K562 (cell line): ENCODE results near the gene LSM4. TPM values are rescaled to one million over a fixed set of nuclear protein-coding genes. Genes with fewer than 3 reads are reported as not detected.
A peak's percentile ranks its signal among the peaks of the same experiment; 100 is the strongest.

ENCODE experiments used
- AFF1 ChIP-seq, 2 experiments: fragments of 450-650 bp; IDR thresholded peaks; 2 replicates each; pipeline ENCODE4 v1.6.1; 2018; ENCODE audit warnings: mild to moderate bottlenecking in 2 of 2, low read depth in 1 of 2; ENCODE audit not compliant: partially characterized antibody in 2 of 2
- CBFA2T3 ChIP-seq: fragments of 450-650 bp; IDR thresholded peaks from 2 replicates; pipeline ENCODE4 v1.6.1; 2017
- CTBP1 ChIP-seq: fragments of 450-650 bp; IDR thresholded peaks from 2 replicates; pipeline ENCODE4 v1.6.1; 2016; ENCODE audit warnings: borderline replicate concordance
- EGR1 ChIP-seq: fragments of 450-650 bp; conservative IDR thresholded peaks from 2 replicates; pipeline ENCODE4 v1.6.1; 2017; ENCODE audit warnings: mild to moderate bottlenecking
- FOXA3 ChIP-seq, 2 experiments: fragments of 450-650 bp in 1 of 2; sonication (generic) in 1 of 2; formaldehyde crosslinking; IDR thresholded peaks in 1 of 2; conservative IDR thresholded peaks in 1 of 2; 2 replicates each; pipeline versions ENCODE4 v1.4.0 to v1.8.0; 2020 to 2022; ENCODE audit warnings: mild to moderate bottlenecking in 2 of 2, missing genetic modification reagents in 1 of 2
- HDAC8 ChIP-seq: fragments of 450-650 bp; IDR thresholded peaks from 2 replicates; pipeline ENCODE4 v1.6.1; 2016; ENCODE audit warnings: mild to moderate bottlenecking, missing genetic modification characterization, moderate library complexity, missing compliant biosample characterization
- KAT7 ChIP-seq: sonication (generic); formaldehyde crosslinking; IDR thresholded peaks from 2 replicates; pipeline ENCODE4 v1.8.0; 2022; ENCODE audit warnings: missing genetic modification reagents, mild to moderate bottlenecking, borderline replicate concordance
- NEUROD1 ChIP-seq: fragments of 150-350 bp; IDR thresholded peaks from 2 replicates; pipeline ENCODE4 v1.6.1; 2014; ENCODE audit warnings: borderline replicate concordance, low read length, low read depth; ENCODE audit not compliant: partially characterized antibody
- SIRT6 ChIP-seq: IDR thresholded peaks from one replicate; pipeline ENCODE4 v1.6.1; 2012; ENCODE audit warnings: low read depth, mild to moderate bottlenecking, control low read depth, inconsistent platforms, low read length, moderate library complexity
- TAF9B ChIP-seq: fragments of 450-650 bp; IDR thresholded peaks from 2 replicates; pipeline ENCODE4 v1.6.1; 2018; ENCODE audit warnings: mild to moderate bottlenecking; ENCODE audit not compliant: partially characterized antibody
- TCF7L2 ChIP-seq: fragments of 150-350 bp; IDR thresholded peaks from 2 replicates; pipeline ENCODE4 v1.6.1; 2016; ENCODE audit warnings: low read depth, mild to moderate bottlenecking, low read length, moderate library complexity
- ZMIZ1 ChIP-seq, 2 experiments: fragments of 150-350 bp in 1 of 2; IDR thresholded peaks; 2 replicates each; pipeline ENCODE4 v1.6.1; 2012 to 2016; ENCODE audit warnings: low read depth in 2 of 2, low read length in 2 of 2, mild to moderate bottlenecking in 1 of 2, moderate library complexity in 1 of 2
- ZNF121 ChIP-seq: sonication (generic); formaldehyde crosslinking; conservative IDR thresholded peaks from 2 replicates; pipeline ENCODE4 v1.8.0; 2022; ENCODE audit warnings: missing genetic modification reagents
- ZNF316 ChIP-seq: fragments of 450-650 bp; IDR thresholded peaks from 2 replicates; pipeline ENCODE4 v1.6.1; 2016
- ZNF384 ChIP-seq: IDR thresholded peaks from 2 replicates; pipeline ENCODE4 v1.6.1; 2012; ENCODE audit warnings: low read depth, low read length, improper control_type of control experiment
- ZNF398 ChIP-seq: fragments of 250-450 bp; sonication (Bioruptor Pico); IDR thresholded peaks from 2 replicates; pipeline ENCODE4 v1.8.0; 2021; ENCODE audit warnings: moderate library complexity, mild to moderate bottlenecking, inconsistent platforms
- ZNF583 ChIP-seq: fragments of 250-450 bp; sonication (Bioruptor Pico); IDR thresholded peaks from 2 replicates; pipeline ENCODE4 v1.4.0; 2020
- ZNF696 ChIP-seq: fragments of 250-450 bp; sonication (Bioruptor Pico); conservative IDR thresholded peaks from 2 replicates; pipeline ENCODE4 v1.4.0; 2020; ENCODE audit warnings: mild to moderate bottlenecking, moderate library complexity
- ZNF699 ChIP-seq: fragments of 250-450 bp; sonication (Bioruptor Pico); IDR thresholded peaks from 2 replicates; pipeline ENCODE4 v1.8.0; 2021; ENCODE audit warnings: mild to moderate bottlenecking, moderate library complexity; ENCODE audit not compliant: insufficient replicate concordance
- polyA plus RNA-seq, 8 experiments: library from polyadenylated mRNA; depleted of rRNA in 4 of 8; stranded (reverse) in 5 of 8; unstranded in 3 of 8; fragments of >200 nt; fragmentation: Nextera tagmentation in 2 of 8; fragmentation: Illumina TruSeq in 1 of 8; extraction: Ambion mirVana in 2 of 8; extraction: Trizol in 1 of 8; gene quantifications; 2 replicates each; pipeline versions ENCODE4 v1.2.1 to v1.2.3, GENCODE V29; 2011 to 2014; ENCODE audit warnings: inconsistent platforms in 1 of 8, missing spikeins in 1 of 8
- total RNA-seq, 7 experiments: library from RNA; depleted of rRNA in 6 of 7; stranded (reverse); fragments of >200 nt in 6 of 7; fragmentation: Illumina TruSeq in 2 of 7; extraction: Trizol in 2 of 7; gene quantifications; 2 replicates each; pipeline versions ENCODE4 v1.2.1 to v1.2.3, GENCODE V29; 2011 to 2021; ENCODE audit warnings: low replicate concordance in 1 of 7

LSM4 gene
- total and polyA plus RNA-seq, 9 of the 15 experiments (the other 6 are each of a cell fraction or from before 2014, with no cell fraction given): 11.9 to 763 (median 202) TPM

GRCh38 chr19:18366021-18366435, 43.2 kb upstream of the LSM4 start (continued):
- no peak for TF ChIP-seq TCF7L2
- TF ChIP-seq EGR1: no peak
- peak; percentile 78 for TF ChIP-seq HDAC8 (tag)
- TF ChIP-seq KAT7 (CRISPR knock-in tag): no peak
- no peak for TF ChIP-seq SIRT6
- peak; percentile 0; the same call in 1 of the 2 replicates for TF ChIP-seq ZNF398 (CRISPR knock-in tag)
- peak; percentile 64; the same call in 1 of the 2 replicates for TF ChIP-seq ZNF583 (CRISPR knock-in tag)
- no peak for TF ChIP-seq ZNF316
- TF ChIP-seq ZNF384: no peak
- TF ChIP-seq ZMIZ1 (IDR thresholded peaks at IDR 0.05; ENCODE audit: low read depth in 2 of 2, low read length in 2 of 2): no peak
- peak; percentile 38 for TF ChIP-seq ZNF699
- TF ChIP-seq FOXA3 (CRISPR knock-in tag; conservative IDR thresholded peaks at IDR 0.05 in 1 of 2, IDR thresholded peaks at IDR 0.05 in 1 of 2): no peak
- no peak for TF ChIP-seq CBFA2T3
- TF ChIP-seq TAF9B: no peak
- TF ChIP-seq NEUROD1: no peak
- no peak for TF ChIP-seq CTBP1
- no peak for TF ChIP-seq ZNF696 (CRISPR knock-in tag)
- no peak for TF ChIP-seq ZNF121
- TF ChIP-seq AFF1 (IDR thresholded peaks at IDR 0.05; ENCODE audit: low read depth in 1 of 2, partially characterized antibody in 2 of 2): no peak
